ENCODE data around the gene PLEKHM3.

DNA sequence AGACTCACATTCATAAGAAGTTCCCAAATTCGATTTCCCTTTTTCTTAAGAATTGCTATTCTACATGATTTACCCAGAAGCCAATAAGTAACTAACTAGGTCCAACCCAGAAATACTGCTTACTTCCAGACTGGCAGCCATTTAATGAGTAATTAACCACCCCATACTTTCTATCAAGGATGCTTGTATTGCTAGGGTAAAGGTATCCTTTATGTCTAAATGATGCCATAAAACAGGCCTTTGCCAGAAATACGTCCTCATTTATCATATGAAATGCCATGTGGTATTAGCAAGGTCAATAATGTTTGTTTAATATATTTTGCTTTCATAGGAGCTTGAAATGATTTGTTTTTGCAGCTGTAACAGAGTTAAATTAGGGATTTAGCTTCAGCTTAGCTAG lies 56.1 kb downstream of the PLEKHM3 start:
- TF ChIP-seq GATA2 (IDR thresholded peaks at IDR 0.05; ENCODE audit: low read depth, low read length), result no peak
- no peak for TF ChIP-seq GATA3 (IDR thresholded peaks at IDR 0.05; ENCODE audit: low read depth, low read length)
